ENCODE data around the gene NTMT1.
"Not testable (repeated sequence)": the region's sequence is repeated elsewhere in the genome, so short reads cannot be mapped to it uniquely, and the experiment has no call there.

NTMT1 gene

GRCh38 chr9:129661029-129661428, 35.1 kb downstream of the NTMT1 start:
- Histone ChIP-seq H3K27ac (ENCODE audit: low read depth, low read length, poor library complexity, severe bottlenecking) (no peak overlapping the region), H3K4me3 (ENCODE audit: low read depth, low read length, poor library complexity, severe bottlenecking) (no peak overlapping the region), H2AFZ (ENCODE audit: low read length) (no peak overlapping the region), H3K36me3 (ENCODE audit: insufficient read depth, low read length) (no peaks in the 10 kb centered on the region), H3K9ac (ENCODE audit: low read length) (no peak overlapping the region), H3F3A (ENCODE audit: insufficient read depth, low read length) (no peaks in the 10 kb centered on the region), H3K27me3 (ENCODE audit: insufficient read depth, low read length) (peaks cover 6% of the 10 kb centered on the region; the same call in 1 of the 2 replicates), H3K4me2 (ENCODE audit: low read length) (no peak overlapping the region), H4K20me1 (ENCODE audit: insufficient read depth, low read length) (no peaks in the 10 kb centered on the region), H3K79me2 (ENCODE audit: insufficient read depth, low read length) (no peaks in the 10 kb centered on the region), H3K4me1 (ENCODE audit: insufficient read depth, low read length, severe bottlenecking) (no peaks in the 10 kb centered on the region), H3K9me3 (ENCODE audit: low read length) (no peaks in the 10 kb centered on the region), H3K9me2 (ENCODE audit: low read depth, low read length) (no peaks in the 10 kb centered on the region)
- TF ChIP-seq EZH2 (IDR thresholded peaks at IDR 0.05; ENCODE audit: borderline replicate concordance, low read length) (no peak), CTCF (IDR thresholded peaks at IDR 0.05; ENCODE audit: low read length) (no peak)

DNA sequence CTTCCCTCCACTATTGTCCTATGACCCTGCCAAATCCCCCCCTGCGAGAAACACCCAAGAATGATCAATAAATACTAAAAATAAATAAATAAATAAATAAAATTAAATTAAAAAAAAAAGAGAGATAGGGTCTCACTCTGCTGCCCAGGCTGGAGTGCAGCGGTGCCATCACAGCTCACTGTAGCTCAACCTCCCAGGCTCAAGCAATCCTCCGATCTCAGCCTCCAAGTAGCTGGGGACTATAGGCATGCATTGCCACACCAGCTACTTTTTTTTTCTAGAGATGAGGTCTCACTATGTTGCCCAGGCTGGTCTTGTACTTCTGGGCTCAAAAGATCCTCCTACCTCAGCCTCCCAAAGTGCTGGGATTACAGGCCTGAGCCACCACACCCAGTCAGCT, 36.3 kb downstream of the NTMT1 start:
- not testable (repeated sequence) for H3K79me2 ChIP-seq (ENCODE audit: insufficient read depth, low read length); H3K9ac ChIP-seq (ENCODE audit: low read length); H3K9me2 ChIP-seq (ENCODE audit: low read depth, low read length); H3K27ac ChIP-seq (ENCODE audit: low read depth, low read length, poor library complexity, severe bottlenecking); H2AFZ ChIP-seq (ENCODE audit: low read length); H4K20me1 ChIP-seq (ENCODE audit: insufficient read depth, low read length); H3K27me3 ChIP-seq (ENCODE audit: insufficient read depth, low read length); H3K36me3 ChIP-seq (ENCODE audit: insufficient read depth, low read length); H3K9me3 ChIP-seq (ENCODE audit: low read length); H3K4me3 ChIP-seq (ENCODE audit: low read depth, low read length, poor library complexity, severe bottlenecking); H3K4me1 ChIP-seq (ENCODE audit: insufficient read depth, low read length, severe bottlenecking); H3F3A ChIP-seq (ENCODE audit: insufficient read depth, low read length); H3K4me2 ChIP-seq (ENCODE audit: low read length)

DNA sequence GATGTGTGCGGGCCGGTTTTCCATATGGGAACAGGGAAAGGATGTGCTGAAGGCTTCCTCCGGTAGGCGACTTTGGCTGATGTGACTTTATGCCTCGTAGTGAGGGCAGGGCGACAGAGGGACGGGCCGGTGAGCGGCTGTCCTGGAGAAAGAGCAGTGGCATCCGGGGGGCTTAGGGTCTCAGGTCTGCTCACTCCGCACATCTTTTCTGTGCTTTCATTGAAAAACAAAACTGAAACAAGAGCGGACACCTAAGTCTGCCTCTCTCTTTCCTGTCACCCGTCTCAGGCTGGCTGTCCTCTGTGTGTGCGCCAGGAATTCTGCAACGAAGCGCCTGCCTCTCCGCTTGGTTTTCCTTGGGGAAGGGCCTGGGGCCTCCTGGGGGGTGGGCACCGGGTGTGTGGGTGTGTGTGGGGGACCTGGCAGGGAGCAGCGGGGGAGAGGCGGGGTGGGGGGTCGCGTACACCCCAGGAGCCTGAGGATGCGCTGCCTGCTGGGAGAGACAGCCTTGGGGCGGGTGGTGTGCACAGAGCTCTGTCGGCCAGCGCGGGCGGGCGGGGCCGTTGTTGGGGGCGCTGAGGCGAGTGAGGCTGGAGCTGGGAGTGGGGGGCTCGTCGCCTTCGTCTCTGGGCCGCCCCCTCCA, 38.9 kb downstream of the NTMT1 start:
- Histone ChIP-seq H3K36me3 (ENCODE audit: insufficient read depth, low read length) (no peaks in the 10 kb centered on the region), H3K9ac (ENCODE audit: low read length) (no peak overlapping the region), H3K27me3 (ENCODE audit: insufficient read depth, low read length) (peaks cover 3% of the 10 kb centered on the region; the same call in 1 of the 2 replicates), H4K20me1 (ENCODE audit: insufficient read depth, low read length) (no peaks in the 10 kb centered on the region), H3K27ac (ENCODE audit: low read depth, low read length, poor library complexity, severe bottlenecking) (no peak overlapping the region), H3K79me2 (ENCODE audit: insufficient read depth, low read length) (no peaks in the 10 kb centered on the region), H3K9me3 (ENCODE audit: low read length) (no peaks in the 10 kb centered on the region), H3K4me2 (ENCODE audit: low read length) (no peak overlapping the region), H3F3A (ENCODE audit: insufficient read depth, low read length) (no peaks in the 10 kb centered on the region), H3K4me1 (ENCODE audit: insufficient read depth, low read length, severe bottlenecking) (no peaks in the 10 kb centered on the region), H3K4me3 (ENCODE audit: low read depth, low read length, poor library complexity, severe bottlenecking) (no peak overlapping the region), H3K9me2 (ENCODE audit: low read depth, low read length) (no peaks in the 10 kb centered on the region), H2AFZ (ENCODE audit: low read length) (no peak overlapping the region)
- TF ChIP-seq CTCF (IDR thresholded peaks at IDR 0.05; ENCODE audit: low read length) (no peak), EZH2 (IDR thresholded peaks at IDR 0.05; ENCODE audit: borderline replicate concordance, low read length) (no peak)

- H3K4me1 ChIP-seq (ENCODE audit: insufficient read depth, low read length, severe bottlenecking): no peaks in the 10 kb centered on the region
- no peaks in the 10 kb centered on the region for H3K9me3 ChIP-seq (ENCODE audit: low read length)
- no peak within 1 kb of the TSS for H3K4me3 ChIP-seq (ENCODE audit: low read depth, low read length, poor library complexity, severe bottlenecking)
- no peak within 1 kb of the TSS for H2AFZ ChIP-seq (ENCODE audit: low read length)
- H3K27me3 ChIP-seq (ENCODE audit: insufficient read depth, low read length): peaks cover 3% of the 10 kb centered on the region; the same call in 1 of the 2 replicates
- no peaks in the 10 kb centered on the region for H4K20me1 ChIP-seq (ENCODE audit: insufficient read depth, low read length)
- no peak within 1 kb of the TSS for H3K4me2 ChIP-seq (ENCODE audit: low read length)
- H3K27ac ChIP-seq (ENCODE audit: low read depth, low read length, poor library complexity, severe bottlenecking): no peak within 1 kb of the TSS
- no peaks in the 10 kb centered on the region for H3K79me2 ChIP-seq (ENCODE audit: insufficient read depth, low read length)
- TF ChIP-seq CTCF (IDR thresholded peaks at IDR 0.05; ENCODE audit: low read length) (no peak), EZH2 (IDR thresholded peaks at IDR 0.05; ENCODE audit: borderline replicate concordance, low read length) (no peak)
- no peaks in the 10 kb centered on the region for H3F3A ChIP-seq (ENCODE audit: insufficient read depth, low read length)
- H3K9ac ChIP-seq (ENCODE audit: low read length): no peak within 1 kb of the TSS
- no peaks in the 10 kb centered on the region for H3K9me2 ChIP-seq (ENCODE audit: low read depth, low read length)
- no peaks in the 10 kb centered on the region for H3K36me3 ChIP-seq (ENCODE audit: insufficient read depth, low read length)
These were observed 39.4 kb downstream of the NTMT1 start, which contains the start of gene PRRX2 for GRCh38 chr9:129665389-129665775. PRRX2 (plus strand) TSS chr9:129665647; CDS start chr9:129665868, 221 bp downstream.
